GM12878 (cell line): ENCODE data around the gene MAPKAPK2. TPM values are rescaled to one million over a fixed set of nuclear protein-coding genes. Genes with fewer than 3 reads are reported as not detected.

Experiments
- ATAC-seq: fragments of 200-7000 bp; cut with Tn5 transposase; 3 replicates; pipeline ENCODE4 v1.9.1; 2020; ENCODE audit warnings: mild to moderate bottlenecking, moderate library complexity
- BruUV-seq: library from RNA; stranded (reverse); fragments of 400-500 nt; replicated peaks from 2 replicates; lab custom pipeline; 2021; lab: Mats Ljungman, UMichigan
- CTCF ChIA-PET: fragments of 300-600 bp; sonication (Branson Sonifier 250); formaldehyde crosslinking; extraction: SDS; loops from one replicate; lab custom pipeline; 2021; ENCODE audit warnings: inconsistent platforms; lab: Yijun Ruan, JAX
- POLR2A ChIA-PET: fragments of 350-600 bp; formaldehyde crosslinking; extraction: SDS; loops from one replicate; lab custom pipeline; 2021; ENCODE audit warnings: inconsistent platforms; lab: Charles Lee
- RAD21 ChIA-PET: fragments of 300-600 bp; sonication (Branson Sonifier 250); formaldehyde crosslinking; loops from one replicate; lab custom pipeline; 2023; ENCODE audit warnings: antibody characterized with exemption; ENCODE audit not compliant: unreplicated experiment; lab: Charles Lee
- SMC1A ChIA-PET: fragments of 300-600 bp; sonication (Branson Sonifier 250); formaldehyde crosslinking; loops from one replicate; lab custom pipeline; 2023; ENCODE audit not compliant: unreplicated experiment, uncharacterized antibody; lab: Charles Lee
- DNase-seq: peaks from one replicate; pipeline ENCODE4 v3.0.0-alpha.2; 2011; ENCODE audit warnings: low read depth, low spot score
- FAIRE-seq: peaks from 3 replicates; lab custom pipeline; 2011; peaks lifted over from hg19 to GRCh38; lab: Jason Lieb, UNC
- H2AFZ ChIP-seq: 2 replicates; pipeline ENCODE4 v1.6.0; 2011; ENCODE audit warnings: low read depth, low read length, control low read depth; ENCODE audit not compliant: control insufficient read depth
- H3K27ac ChIP-seq: 2 replicates; pipeline ENCODE4 v1.5.1; 2011; ENCODE audit warnings: control low read depth; ENCODE audit not compliant: control insufficient read depth, insufficient read depth
- H3K27me3 ChIP-seq, 2 experiments: replicated peaks in 1 of 2; 2 replicates each; pipeline versions ENCODE4 v1.6.0 to v1.6.1; 2011; ENCODE audit warnings: low read length in 1 of 2; ENCODE audit not compliant: control insufficient read depth in 2 of 2, insufficient read depth in 2 of 2
- H3K36me3 ChIP-seq, 2 experiments: 2 replicates each; pipeline ENCODE4 v1.5.1; 2011; ENCODE audit warnings: low read length in 1 of 2; ENCODE audit not compliant: control insufficient read depth in 2 of 2, insufficient read depth in 2 of 2
- H3K4me1 ChIP-seq: 2 replicates; pipeline ENCODE4 v1.6.1; 2011; ENCODE audit warnings: mild to moderate bottlenecking, low read length, moderate library complexity, mixed read lengths; ENCODE audit not compliant: control insufficient read depth, insufficient read depth
- H3K4me2 ChIP-seq: 2 replicates; pipeline ENCODE4 v1.6.0; 2011; ENCODE audit warnings: control low read depth; ENCODE audit not compliant: control insufficient read depth, insufficient read depth
- H3K4me3 ChIP-seq: fragments of 200-600 bp; sonication (generic); 2 replicates; pipeline ENCODE4 v1.5.1; 2016
- H3K79me2 ChIP-seq: 2 replicates; pipeline ENCODE4 v1.6.0; 2011; ENCODE audit warnings: low read length; ENCODE audit not compliant: control insufficient read depth, insufficient read depth
- H3K9ac ChIP-seq: 2 replicates; pipeline ENCODE4 v1.8.0; 2011; ENCODE audit warnings: low read length, control low read depth, mixed read lengths; ENCODE audit not compliant: control insufficient read depth, insufficient read depth
- H3K9me3 ChIP-seq: replicated peaks from 3 replicates; pipeline ENCODE4 v1.5.1; 2011; ENCODE audit warnings: mild to moderate bottlenecking, low read length; ENCODE audit not compliant: control insufficient read depth, insufficient read depth
- H4K20me1 ChIP-seq: 2 replicates; pipeline ENCODE4 v1.6.0; 2011; ENCODE audit not compliant: control insufficient read depth, insufficient read depth
- ATF7 ChIP-seq: fragments of 450-650 bp; IDR thresholded peaks from 2 replicates; pipeline ENCODE4 v1.6.1; 2016; ENCODE audit warnings: low read depth, mild to moderate bottlenecking
- FOXM1 ChIP-seq: IDR thresholded peaks from 2 replicates; pipeline ENCODE4 v1.6.1; 2012; ENCODE audit warnings: low read depth, mild to moderate bottlenecking, inconsistent platforms, low read length, moderate library complexity
- HDAC2 ChIP-seq: fragments of 200-600 bp; sonication (generic); IDR thresholded peaks from 2 replicates; pipeline ENCODE4 v1.6.1; 2017
- HDAC6 ChIP-seq: fragments of 200-600 bp; sonication (generic); IDR thresholded peaks from one replicate; pipeline ENCODE4 v1.8.0; 2017; ENCODE audit warnings: antibody characterized with exemption; ENCODE audit not compliant: unreplicated experiment
- KLF5 ChIP-seq: fragments of 450-650 bp; IDR thresholded peaks from 2 replicates; pipeline ENCODE4 v1.6.1; 2014; ENCODE audit warnings: mild to moderate bottlenecking; ENCODE audit not compliant: partially characterized antibody
- MTA3 ChIP-seq: IDR thresholded peaks from 2 replicates; pipeline ENCODE4 v1.6.1; 2012; ENCODE audit warnings: low read length, inconsistent platforms, borderline replicate concordance
- YY1 ChIP-seq: IDR thresholded peaks from 2 replicates; pipeline ENCODE4 v1.6.1; 2011; ENCODE audit warnings: low read depth, mild to moderate bottlenecking, low read length
- ZBTB4 ChIP-seq: fragments of 450-650 bp; formaldehyde crosslinking; IDR thresholded peaks from 2 replicates; pipeline ENCODE4 v1.4.0; 2022; ENCODE audit warnings: mild to moderate bottlenecking, moderate library complexity
- ZZZ3 ChIP-seq: IDR thresholded peaks from 2 replicates; pipeline ENCODE4 v1.6.1; 2011; ENCODE audit warnings: low read depth; ENCODE audit not compliant: control insufficient read depth, insufficient read length
- WGBS: methylation state at CpG from one replicate; pipeline ENCODE4 v1.1.6; 2016; ENCODE audit warnings: low lambda C conversion rate; ENCODE audit not compliant: insufficient replicate concordance, insufficient coverage; ENCODE audit errors: missing lambda C conversion rate; 5-methylcytosine and 5-hydroxymethylcytosine counted together
- in situ Hi-C: fragments of 300-500 bp; cut with MboI; formaldehyde crosslinking; loops from 9 replicates; pipeline ENCODE4 v1.14.3; 2018; ENCODE audit warnings: mixed read lengths
- intact Hi-C: fragments of 100-400 bp; cut with micrococcal nuclease; formaldehyde crosslinking; loops from one replicate; pipeline ENCODE4 v1.14.2; 2022; ENCODE audit not compliant: unreplicated experiment
- polyA plus RNA-seq, 11 experiments: library from polyadenylated mRNA; depleted of rRNA in 4 of 11; unstranded in 6 of 11; stranded (reverse) in 5 of 11; fragments of >200 nt; fragmentation: Nextera tagmentation in 4 of 11; fragmentation: Illumina TruSeq in 1 of 11; extraction: Ambion mirVana in 4 of 11; extraction: Trizol in 1 of 11; gene quantifications; 1 replicate in 1 of 11; 2 replicates in 10 of 11; pipeline versions ENCODE4 v1.2.1 to v1.2.3, GENCODE V29; 2011 to 2016; ENCODE audit warnings: inconsistent platforms in 2 of 11, missing spikeins in 2 of 11, low read depth in 1 of 11
- total RNA-seq, 4 experiments: library from RNA; depleted of rRNA in 3 of 4; stranded (reverse); fragments of >200 nt in 3 of 4; fragmentation: Illumina TruSeq in 1 of 4; extraction: Trizol in 1 of 4; gene quantifications; 2 replicates each; pipeline versions ENCODE4 v1.2.1 to v1.2.3, GENCODE V29; 2013 to 2021
- TF ChIP-seq, protein P1 (sequence below): fragments of 450-650 bp; IDR thresholded peaks from 2 replicates; pipeline ENCODE4 v1.6.1; 2014; ENCODE audit warnings: mild to moderate bottlenecking

MAPKAPK2 gene
- total and polyA plus RNA-seq, 10 of the 15 experiments (the other 5 are each of a cell fraction or from before 2014, with no cell fraction given) = 0.72 to 92.2 (median 49.3) TPM

- H3K27ac ChIP-seq = no peak overlapping the region
- in situ Hi-C loops = no loop called here
- no peak for DNase-seq
- RAD21 ChIA-PET = interaction anchor here (1.2 to 2.5 kb wide), 8 partner anchors 10 to 78 kb away, joined by 4 to 20 read pairs (median 6); no protein-coding TSS in a partner anchor
- TF ChIP-seq HDAC6 (no peak), HDAC2 (no peak), ZZZ3 (no peak), KLF5 (no peak), MTA3 (no peak)
- TF ChIP-seq, all 136 proteins: peak for 0
- intact Hi-C loops = no loop called here
- CTCF ChIA-PET = interaction anchor here (0.6 to 5.1 kb wide), 12 partner anchors 9 to 273 kb away, joined by 3 to 19 read pairs (median 6); no protein-coding TSS in a partner anchor
- Histone ChIP-seq H3K36me3 (peaks cover 0 to 5% of the 10 kb centered on the region in 2 experiments; a peak in 2 of 4 replicates), H3K9ac (no peak overlapping the region), H2AFZ (no peak overlapping the region), H3K79me2 (peaks cover 79% of the 10 kb centered on the region), H4K20me1 (peaks cover 34% of the 10 kb centered on the region), H3K4me3 (no peak overlapping the region), H3K27me3 (no peaks in the 10 kb centered on the region), H3K9me3 (no peaks in the 10 kb centered on the region), H3K4me1 (peaks cover 59% of the 10 kb centered on the region), H3K4me2 (no peak overlapping the region)
- FAIRE-seq (no peak), ATAC-seq (no peak)
- BruUV-seq = no TSS peak
- POLR2A ChIA-PET = interaction anchor here (1.1 to 21.4 kb wide), 6 partner anchors 9 to 50 kb away, joined by 3 to 334 read pairs (median 5); partner anchors contain the start of gene MAPKAPK2
- WGBS = 93% methylated on average over 2 of the region's 2 CpGs
- SMC1A ChIA-PET = interaction anchor here (0.6 to 17.9 kb wide), 13 partner anchors 8 to 216 kb away, joined by 3 to 222 read pairs (median 4); partner anchors contain the start of genes DYRK3 and MAPKAPK2
Observed at GRCh38 chr1:206708882-206709281, 24.2 kb downstream of the MAPKAPK2 start.

DNA sequence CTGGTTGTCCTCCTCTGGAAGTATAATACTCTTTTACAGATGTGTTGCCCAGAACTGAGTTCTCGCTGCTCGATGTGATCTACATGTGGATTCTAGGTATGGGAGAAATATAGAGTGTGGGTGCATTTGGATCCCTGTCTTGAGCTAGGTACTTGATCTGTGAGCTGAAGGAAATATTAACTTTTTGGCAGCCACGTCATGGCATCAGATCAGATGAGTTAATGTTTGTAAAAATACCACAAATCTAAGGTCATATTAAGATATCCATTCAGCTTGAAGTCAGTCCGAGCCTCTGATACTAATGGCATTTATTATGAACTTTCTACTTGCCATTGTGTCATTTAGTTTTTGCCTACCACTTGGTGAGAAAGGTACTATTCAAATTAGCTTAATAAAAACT, 24.6 kb downstream of the MAPKAPK2 start:
- FAIRE-seq = no peak
- no TSS peak for BruUV-seq
- TF ChIP-seq, protein P1, sequence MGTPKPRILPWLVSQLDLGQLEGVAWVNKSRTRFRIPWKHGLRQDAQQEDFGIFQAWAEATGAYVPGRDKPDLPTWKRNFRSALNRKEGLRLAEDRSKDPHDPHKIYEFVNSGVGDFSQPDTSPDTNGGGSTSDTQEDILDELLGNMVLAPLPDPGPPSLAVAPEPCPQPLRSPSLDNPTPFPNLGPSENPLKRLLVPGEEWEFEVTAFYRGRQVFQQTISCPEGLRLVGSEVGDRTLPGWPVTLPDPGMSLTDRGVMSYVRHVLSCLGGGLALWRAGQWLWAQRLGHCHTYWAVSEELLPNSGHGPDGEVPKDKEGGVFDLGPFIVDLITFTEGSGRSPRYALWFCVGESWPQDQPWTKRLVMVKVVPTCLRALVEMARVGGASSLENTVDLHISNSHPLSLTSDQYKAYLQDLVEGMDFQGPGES = no peak
- TF ChIP-seq ZBTB4 (CRISPR knock-in tag) (no peak), FOXM1 (no peak), YY1 (no peak), ATF7 (no peak)

More for the DNA sequence above, 24.6 kb downstream of the MAPKAPK2 start:
- Histone ChIP-seq H3K36me3 (peaks cover 0 to 5% of the 10 kb centered on the region in 2 experiments; a peak in 2 of 4 replicates), H3K9ac (no peak overlapping the region), H3K4me2 (no peak overlapping the region), H3K27me3 (no peaks in the 10 kb centered on the region), H3K4me3 (no peak overlapping the region), H4K20me1 (peaks cover 30% of the 10 kb centered on the region), H3K4me1 (peaks cover 59% of the 10 kb centered on the region), H2AFZ (no peak overlapping the region), H3K27ac (no peak overlapping the region), H3K9me3 (no peaks in the 10 kb centered on the region), H3K79me2 (peaks cover 79% of the 10 kb centered on the region)
- no peak for DNase-seq
- SMC1A ChIA-PET = interaction anchor here (0.7 to 17.9 kb wide), 15 partner anchors 8 to 273 kb away, joined by 3 to 222 read pairs (median 4); partner anchors contain the start of genes DYRK3 and MAPKAPK2
- CTCF ChIA-PET = interaction anchor here (0.8 to 5.1 kb wide), 16 partner anchors 9 to 272 kb away, joined by 3 to 19 read pairs (median 5); partner anchors contain the start of gene IL19
- 95% methylated on average over 4 of the region's 4 CpGs for WGBS
- ATAC-seq = no peak
- in situ Hi-C loops (no loop called here), intact Hi-C loops (no loop called here)
- RAD21 ChIA-PET = interaction anchor here (1.1 to 2.5 kb wide), 10 partner anchors 9 to 78 kb away, joined by 3 to 20 read pairs (median 5); no protein-coding TSS in a partner anchor
- POLR2A ChIA-PET = interaction anchor here (0.6 to 21.4 kb wide), 11 partner anchors 9 to 74 kb away, joined by 3 to 334 read pairs (median 4); partner anchors contain the start of genes DYRK3, IL19 and MAPKAPK2
